ENCODE results near the gene KANK4.
"Not testable (repeated sequence)": the region's sequence is repeated elsewhere in the genome, so short reads cannot be mapped to it uniquely, and the experiment has no call there.

Gene KANK4

DNA sequence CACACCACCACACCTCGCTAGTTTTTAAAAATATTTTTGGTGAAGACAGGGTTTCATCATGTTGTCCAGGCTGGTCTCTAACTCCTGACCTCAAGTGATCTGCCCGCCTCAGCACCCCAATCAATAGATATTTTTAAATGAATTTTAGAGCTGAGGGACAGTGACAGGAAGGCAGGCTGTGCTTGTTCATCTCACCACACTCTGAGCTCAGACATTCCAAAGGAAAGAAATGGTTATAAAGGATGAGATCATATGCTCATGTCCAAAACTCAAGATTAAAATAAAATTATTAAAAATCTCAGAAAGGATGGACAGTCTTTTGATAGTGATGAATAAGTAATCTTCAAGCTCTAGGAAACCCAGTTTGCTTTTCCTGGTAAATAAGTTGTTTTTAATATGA, 83.7 kb downstream of the KANK4 start:
- DNase-seq (ENCODE audit: low read depth): no peak

DNA sequence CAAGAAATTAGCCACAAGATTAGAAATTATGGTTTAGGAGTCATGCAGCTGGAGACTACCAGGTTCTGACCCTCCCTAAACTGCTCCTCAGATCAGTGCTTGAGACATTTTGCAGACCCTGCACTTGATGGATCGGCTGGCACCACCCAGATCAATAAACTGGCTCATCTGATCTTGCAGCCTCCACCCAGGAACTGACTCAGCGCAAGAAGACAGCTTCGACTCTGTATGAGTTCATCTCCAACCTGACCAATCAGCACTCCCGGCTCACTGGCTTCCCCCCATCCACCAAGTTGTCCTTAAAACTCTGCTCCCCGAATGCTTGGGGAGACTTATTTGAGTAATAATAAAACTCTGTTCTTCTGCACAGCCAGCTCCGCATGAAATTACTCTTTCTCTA, 84.5 kb downstream of the KANK4 start:
- DNase-seq (ENCODE audit: low read depth): no peak

DNA sequence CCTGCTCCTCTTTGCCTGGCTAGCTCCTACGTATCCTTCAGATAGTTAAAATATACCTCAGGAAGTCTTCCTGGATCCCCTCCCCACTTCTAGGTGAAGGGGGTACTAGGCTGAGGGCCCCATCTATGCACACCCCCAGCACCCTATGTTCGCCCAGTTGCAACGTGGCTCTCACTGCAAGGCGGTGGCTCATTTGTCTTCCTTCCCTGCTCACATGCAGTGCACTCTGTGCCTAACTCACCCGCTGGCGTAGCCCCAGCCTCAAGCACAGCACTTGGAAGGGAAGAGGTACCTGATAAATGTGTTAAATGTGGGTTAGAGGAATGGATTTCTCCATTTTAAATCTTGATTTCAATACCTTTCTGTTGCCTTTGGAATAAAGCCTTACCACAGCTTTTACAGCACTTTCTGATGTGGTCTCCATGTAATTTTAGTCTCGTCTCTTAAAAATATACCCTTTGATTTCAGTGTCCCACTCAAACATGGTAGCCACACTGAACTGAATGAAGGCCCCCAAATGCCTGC, 85.2 kb downstream of the KANK4 start:
- DNase-seq (ENCODE audit: low read depth): no peak

DNA sequence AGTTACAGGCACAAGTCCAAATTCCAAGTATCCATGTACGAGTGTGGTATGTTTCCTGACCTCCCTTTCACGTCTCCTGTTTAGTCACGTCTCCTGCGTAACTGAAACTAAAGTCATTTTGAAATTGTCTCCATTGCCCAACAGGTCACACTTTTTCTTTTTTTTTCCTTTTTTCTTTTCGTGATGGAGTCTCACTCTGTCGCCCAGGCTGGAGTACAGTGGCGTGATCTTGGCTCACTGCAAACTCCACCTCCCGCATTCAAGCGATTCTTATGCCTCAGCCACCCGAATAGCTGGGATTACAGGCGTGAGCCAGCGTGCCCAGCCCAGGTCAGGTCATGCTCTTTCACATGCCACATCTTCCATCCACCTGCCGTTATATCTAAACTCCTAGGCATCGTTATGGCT, 86.4 kb downstream of the KANK4 start:
- DNase-seq (ENCODE audit: low read depth): no peak

DNA sequence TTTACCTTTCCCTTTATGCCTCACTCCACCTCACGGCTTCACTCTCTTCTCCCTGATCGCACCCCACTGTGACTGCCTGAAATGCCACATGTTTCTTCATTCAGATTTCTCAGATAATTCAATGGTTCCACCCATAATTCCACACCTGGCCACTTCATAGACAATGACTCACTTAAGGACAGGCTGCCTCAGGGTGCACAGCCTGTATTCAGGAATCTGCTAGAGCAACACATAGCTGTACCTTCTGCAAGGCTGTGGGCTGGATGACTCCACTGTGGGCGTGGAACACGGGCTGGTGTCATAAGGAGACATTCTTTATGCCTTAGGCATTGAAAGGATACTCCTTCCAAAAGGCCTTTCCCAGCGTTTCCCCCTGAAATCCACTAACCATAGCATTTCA, 88.5 kb downstream of the KANK4 start:
- no peak for DNase-seq (ENCODE audit: low read depth)

DNA sequence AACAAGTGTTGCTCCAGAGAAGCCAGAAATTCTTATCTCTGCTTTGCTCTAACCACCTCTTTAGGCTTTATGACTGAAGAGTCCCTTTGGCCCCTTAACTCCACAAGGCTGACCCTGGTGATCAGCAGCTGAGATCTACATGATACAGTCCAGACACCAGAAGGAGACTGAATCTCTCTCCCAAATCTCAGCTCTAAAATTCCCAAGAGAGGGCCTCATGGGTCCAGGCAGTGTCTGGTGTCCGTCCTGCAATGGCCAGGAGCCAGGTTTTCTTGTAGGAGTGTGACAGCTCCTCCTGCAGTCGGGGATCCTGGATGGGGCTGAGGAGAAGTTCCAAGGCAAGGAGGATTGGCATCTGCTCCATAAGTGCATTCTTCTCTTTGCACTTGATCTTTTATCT, 89.3 kb downstream of the KANK4 start:
- no peak for DNase-seq (ENCODE audit: low read depth)

DNA sequence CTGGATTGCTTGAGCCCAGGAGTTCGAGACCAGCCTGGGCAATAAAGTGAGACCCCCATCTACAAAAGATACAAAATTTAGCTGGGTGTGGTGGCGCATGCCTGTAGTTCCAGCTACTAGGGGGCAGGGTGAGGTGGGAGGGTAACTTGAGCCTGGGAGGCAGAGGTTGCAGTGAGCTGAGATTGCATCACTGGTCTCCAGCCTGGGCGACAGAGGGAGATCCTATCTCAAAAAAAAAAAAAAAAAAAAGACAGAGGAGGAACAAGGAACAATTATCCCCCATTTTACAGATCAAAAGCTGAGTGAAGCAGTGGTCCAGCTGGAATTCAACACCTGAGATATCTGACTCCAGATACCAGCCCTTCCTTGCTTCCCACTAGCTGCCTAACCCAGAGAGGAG, 89.8 kb downstream of the KANK4 start:
- DNase-seq (ENCODE audit: low read depth): no peak

DNA sequence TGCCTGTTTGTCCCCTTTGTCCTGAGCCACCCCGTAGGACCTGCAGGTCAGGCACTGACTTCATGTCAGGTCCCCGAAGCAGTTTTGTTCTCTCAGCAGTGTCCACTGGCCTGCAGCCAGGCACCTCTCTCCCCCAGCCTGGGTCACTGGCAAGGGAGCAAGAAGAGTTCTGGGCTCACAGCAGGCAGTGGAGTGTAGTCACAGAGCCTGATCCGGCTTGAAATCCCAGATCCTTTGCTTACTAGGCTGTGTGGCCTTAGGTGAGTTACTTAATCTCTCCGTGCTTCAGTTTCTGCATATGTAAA, 90.4 kb downstream of the KANK4 start:
- no peak for DNase-seq (ENCODE audit: low read depth)

DNA sequence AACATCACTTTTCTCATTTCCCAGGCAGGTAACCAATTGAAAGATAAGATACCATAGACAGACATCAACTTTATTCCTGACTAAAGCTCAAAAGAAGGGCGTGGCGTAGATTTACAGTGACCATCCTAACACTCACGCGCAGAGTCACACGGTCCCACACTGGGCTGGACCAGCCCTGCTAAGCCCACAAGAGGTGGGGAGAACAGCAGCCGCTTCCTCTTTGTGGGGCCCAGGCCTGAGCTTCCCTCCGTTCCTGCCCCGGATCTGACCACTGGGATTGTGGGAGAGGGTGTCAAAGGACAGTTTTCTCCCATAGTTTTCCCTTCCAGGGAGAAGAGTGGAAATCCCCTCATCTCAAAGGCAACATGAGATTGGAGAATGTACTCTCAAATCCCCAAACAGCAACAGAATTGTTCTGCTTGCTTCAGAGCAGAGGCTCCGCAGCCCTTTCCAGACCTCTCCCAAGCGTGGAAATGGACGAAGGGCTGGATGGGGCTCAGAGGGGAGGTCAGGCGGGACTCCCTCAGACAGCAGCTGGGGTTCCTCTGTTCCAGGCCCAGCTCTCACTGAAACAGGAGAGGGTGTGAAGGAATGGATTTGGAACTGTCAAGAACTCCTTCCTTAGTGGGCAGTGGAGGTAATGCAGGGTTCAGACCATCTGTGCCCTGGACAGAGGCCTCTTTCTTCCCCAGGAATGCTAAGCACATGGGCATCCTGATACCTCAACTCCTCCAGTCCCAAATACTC, 90.9 kb downstream of the KANK4 start:
- no peak for DNase-seq (ENCODE audit: low read depth)

DNA sequence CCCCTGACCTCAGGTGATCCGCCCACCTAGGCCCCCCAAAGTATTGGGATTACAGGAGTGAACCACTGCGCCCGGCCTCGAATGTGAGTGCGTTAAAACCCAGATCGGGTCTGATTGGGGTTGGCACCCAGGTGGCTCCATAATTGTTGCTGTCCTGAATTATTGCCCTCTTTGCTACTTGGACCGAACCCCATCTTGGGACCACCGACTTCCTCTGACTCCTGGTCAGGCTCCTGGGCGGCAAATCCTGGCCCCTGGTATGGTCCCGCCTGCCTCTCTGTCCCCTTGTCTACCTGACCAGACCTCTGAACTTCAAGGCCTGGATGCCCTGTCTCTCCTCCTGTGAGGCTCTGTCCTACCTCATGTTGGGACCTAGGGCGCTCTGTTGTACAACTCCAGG, 91.7 kb downstream of the KANK4 start:
- no peak for DNase-seq (ENCODE audit: low read depth)

DNA sequence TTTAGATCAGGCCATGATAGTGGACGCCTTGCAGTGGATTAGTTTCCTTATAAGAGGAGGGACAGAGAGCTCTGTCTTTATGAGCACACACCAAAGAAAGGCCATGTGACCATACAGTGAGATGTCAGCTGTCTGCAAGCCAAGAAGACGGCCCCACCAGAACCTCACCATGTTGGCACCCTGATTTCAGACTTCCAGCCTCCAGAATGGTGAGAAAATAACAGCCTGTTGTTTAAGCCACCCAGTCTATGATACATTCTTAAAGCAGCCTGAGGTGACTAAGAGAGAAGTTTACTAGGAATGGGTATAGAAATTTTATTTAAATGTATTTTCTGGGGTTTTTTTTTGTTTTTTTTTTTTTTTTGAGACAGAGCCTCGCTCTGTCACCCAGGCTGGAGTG, 95.1 kb downstream of the KANK4 start:
- no peak for DNase-seq (ENCODE audit: low read depth)

DNA sequence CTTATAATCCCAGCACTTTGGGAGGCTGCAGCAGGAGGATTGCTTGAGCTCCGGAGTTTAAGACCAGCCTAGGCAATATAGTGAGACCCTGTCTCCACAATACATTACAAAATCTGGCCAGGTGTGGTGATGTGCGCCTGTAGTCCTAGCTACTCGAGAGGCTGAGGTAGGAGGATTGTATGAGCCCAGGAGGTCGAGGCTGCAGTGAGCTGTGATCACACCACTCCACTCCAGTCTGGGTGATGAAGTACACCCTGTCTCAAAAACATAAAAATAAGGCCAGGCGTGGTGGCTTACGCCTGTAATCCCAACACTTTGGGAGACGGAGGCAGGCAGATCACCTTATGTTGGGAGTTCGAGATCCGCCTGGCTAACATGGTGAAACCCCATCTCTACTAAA, 96.9 kb downstream of the KANK4 start:
- DNase-seq (ENCODE audit: low read depth): no peak

DNA sequence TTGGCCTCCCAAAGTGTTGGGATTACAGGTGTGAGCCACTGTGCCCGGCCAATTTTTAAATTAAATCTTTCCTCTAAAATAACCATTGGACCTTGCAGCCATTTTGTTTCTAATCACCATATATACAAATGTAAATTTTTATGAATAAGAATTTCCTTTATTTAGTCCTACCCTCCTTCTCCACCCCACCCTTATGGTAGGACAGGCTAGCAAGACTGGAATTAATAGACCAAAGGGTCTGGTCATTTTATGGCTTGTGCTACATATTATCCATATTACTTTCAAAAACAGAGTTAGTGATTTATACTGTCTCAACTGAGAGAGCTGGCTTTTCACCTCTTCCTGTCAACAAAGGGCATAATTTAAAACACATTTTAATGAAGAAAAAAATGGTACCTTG, 98.1 kb downstream of the KANK4 start:
- no peak for DNase-seq (ENCODE audit: low read depth)

DNA sequence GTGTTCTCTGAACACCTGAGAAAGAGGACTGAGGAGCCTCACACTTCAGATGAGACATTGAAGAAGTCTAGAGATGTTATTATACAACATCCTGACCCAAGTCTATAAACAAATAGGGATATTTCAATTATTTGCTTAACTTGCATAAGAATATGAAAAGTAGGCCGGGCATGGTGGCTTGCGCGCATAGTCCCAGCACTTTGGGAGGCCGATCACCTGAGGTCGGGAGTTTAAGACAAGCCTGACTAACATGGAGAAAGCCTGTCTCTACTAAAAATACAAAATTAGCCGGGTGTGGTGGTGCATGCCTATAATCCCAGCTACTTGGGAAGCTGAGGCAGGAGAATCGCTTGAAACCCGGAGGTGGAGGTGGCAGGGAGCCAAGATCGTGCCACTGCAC, 98.8 kb downstream of the KANK4 start:
- not testable (repeated sequence) for DNase-seq (ENCODE audit: low read depth)

DNA sequence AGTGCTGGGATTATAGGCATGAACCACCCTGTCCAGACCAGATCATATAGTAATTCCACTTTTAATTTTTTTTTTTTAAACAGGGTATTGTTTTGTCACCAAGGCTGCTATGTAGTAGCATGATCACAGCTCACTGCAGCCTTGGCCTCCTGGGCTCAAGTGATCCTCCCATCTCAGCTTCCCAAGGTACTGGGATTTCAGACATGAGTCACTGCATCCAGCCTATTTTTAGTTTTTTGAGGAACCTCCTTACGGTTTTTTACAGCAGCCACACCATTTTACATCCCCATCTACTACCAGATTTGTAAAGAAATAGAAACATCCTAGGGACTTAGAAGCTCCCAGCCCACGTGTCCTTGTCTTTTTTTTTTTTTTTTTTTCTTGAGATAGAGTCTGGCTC, 100.6 kb downstream of the KANK4 start:
- DNase-seq (ENCODE audit: low read depth): no peak

DNA sequence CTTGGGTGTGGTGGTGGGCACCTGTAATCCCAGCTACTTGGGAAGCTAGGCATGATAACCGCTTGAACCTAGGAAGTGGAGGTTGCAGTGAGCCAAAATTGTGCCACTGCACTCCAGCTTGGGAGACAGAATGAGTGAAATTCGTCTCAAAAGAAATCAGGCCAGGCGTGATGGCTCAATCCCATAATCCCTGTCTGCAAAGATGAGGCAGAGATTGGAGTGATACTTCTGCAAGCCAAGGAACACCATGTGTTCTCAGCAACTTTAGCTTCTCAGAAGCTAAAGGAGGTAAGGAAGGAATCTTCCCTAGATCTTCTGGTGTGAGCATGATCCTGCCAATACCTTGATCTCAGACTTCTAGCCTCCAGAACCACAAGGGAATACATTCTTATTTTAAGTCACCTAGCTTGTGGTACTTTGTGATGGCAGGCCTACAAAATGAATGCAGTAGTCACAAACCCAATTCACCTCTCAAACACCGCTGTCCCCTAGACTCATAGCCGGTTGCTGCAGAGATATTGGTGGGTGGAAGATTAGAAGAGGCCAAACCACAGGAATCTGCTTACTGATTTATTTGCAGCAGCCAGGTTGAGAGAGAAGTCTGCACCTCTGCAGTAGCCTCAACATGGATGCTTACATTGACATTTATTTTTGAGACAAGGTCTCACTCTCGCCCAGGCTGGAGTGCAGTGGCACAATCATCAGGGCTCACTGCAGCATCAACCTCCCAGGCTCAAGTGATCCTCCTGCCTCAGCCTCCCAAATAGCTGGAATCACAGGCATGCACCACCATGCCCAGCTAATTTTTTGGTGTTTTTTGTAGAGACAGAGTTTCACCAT, 105.9 kb downstream of the KANK4 start:
- no peak for DNase-seq (ENCODE audit: low read depth)

DNA sequence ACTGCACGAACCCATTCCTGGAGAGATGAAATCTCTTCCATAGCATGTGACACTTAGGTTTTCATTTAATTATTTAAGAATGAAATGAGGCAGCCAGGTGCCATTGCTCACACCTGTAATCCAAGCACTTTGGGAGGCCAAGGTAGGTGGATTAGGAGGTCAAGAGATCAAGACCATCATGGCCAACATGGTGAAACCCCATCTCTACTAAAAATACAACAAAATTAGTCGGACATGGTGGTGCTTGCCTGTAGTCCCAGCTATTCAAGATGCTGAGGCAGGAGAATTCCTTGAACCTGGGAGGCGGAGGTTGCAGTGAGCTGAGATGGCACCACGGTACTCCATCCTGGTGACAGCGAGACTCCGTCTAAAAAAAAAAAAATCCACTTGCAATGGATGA, 106.8 kb downstream of the KANK4 start:
- DNase-seq (ENCODE audit: low read depth): no peak

DNA sequence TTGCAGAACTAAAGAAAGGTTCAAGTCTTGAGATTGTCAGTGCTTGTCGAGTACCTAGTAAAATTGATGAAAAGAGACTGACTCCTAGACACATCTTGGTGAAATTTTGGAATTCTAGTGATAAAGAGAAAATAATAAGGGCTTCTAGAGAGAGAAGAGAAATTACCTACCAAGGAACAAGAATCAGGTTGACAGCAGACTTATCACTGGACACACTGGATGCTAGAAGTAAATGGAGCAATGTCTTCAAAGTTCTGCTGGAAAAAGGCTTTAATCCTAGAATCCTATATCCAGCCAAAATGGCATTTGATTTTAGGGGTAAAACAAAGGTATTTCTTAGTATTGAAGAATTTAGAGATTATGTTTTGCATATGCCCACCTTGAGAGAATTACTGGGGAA, 108.3 kb downstream of the KANK4 start:
- no peak for DNase-seq (ENCODE audit: low read depth)

DNA sequence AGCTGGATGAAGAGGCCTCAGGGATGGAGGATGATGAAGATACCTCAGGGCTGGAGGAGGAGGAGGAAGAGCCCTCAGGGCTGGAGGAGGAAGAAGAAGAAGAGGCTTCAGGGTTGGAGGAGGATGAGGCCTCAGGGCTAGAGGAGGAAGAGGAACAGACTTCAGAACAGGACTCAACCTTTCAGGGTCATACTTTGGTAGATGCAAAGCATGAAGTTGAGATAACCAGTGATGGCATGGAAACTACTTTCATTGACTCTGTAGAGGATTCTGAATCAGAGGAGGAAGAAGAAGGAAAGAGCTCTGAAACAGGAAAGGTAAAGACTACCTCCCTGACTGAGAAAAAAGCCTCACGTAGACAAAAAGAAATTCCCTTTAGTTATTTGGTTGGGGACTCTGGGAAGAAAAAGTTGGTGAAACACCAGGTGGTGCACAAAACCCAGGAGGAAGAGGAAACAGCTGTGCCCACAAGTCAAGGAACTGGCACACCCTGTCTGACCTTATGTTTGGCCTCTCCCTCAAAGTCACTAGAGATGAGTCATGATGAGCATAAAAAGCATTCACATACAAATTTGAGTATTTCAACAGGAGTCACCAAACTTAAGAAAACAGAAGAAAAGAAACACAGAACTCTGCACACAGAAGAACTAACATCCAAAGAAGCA, 109.2 kb downstream of the KANK4 start:
- no peak for DNase-seq (ENCODE audit: low read depth)

DNA sequence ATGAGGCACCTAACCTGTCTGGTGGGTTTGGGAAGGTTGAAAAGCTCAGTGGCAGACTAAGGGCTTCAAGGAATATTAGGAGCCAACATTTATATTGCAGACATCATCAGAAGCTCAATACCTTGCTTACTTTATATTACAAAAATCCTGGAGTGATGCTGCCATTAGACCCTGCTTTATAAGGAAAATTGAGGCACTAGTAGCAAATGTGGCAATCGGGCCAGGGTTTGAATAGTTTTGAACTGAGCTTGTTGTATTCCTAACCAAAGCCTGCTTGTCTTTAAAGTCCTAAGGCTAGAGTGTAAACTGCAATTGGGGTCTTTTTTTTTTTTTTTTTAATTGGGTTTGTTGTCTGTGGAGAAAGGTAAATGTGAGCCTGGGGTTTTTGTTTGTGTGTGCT, 110.3 kb downstream of the KANK4 start:
- no peak for DNase-seq (ENCODE audit: low read depth)

DNA sequence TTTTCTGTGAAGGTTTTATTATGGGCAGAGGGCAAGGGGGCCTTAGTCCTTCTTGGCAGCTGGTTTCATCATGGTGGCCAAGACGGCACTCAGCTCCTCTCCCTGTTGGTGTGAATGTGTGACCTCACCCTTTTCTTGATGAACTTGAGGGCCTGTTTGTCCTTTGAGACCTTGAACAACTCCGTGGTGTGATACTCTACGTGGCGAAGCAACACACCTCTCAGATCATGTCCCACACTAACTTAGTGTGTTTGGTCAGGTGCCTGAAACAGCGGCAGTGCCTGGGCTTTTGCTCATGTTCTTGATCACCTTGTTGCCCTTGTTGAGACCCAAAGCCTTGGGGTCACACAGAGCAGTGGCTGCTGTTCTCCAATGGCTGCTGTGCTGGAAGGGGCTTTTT, 111.1 kb downstream of the KANK4 start:
- no peak for DNase-seq (ENCODE audit: low read depth)

DNA sequence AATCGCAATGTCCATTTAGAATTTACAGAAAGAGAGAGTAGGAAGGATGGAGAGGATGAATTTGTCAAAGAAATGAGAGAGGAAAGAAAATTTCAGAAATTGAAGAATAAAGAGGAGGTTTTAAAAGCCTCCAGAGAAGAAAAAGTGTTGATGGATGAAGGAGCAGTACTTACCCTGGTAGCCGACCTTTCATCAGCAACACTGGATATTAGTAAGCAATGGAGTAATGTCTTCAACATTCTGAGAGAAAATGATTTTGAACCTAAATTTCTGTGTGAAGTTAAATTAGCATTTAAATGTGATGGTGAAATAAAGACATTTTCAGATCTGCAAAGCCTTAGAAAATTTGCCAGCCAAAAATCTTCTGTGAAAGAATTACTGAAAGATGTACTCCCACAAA, 112.0 kb downstream of the KANK4 start:
- no peak for DNase-seq (ENCODE audit: low read depth)

DNA sequence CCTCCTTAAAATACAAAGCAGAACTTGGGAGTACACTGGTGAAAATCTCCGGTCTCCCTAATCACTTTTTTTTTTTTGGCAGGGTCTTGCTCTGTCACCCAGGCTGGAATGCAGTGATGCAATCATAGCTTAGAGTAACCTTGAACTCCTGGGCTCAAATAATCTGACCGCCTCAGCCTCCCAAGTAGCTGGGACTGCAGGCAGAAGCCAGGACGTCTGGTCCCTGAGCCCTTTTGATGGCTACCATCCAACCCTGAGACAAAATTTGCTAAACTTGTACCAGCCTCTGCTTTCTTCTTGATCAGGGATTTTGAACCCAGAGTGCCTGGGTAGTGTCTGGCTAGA, 120.5 kb downstream of the KANK4 start:
- DNase-seq (ENCODE audit: low read depth): no peak

Measured in stimulated activated CD8-positive, alpha-beta memory T cell treated with anti-CD3 and anti-CD28 coated beads, Interleukin-15, amount 100 ng/mL, for 24 hours (primary cell).